ENCODE data around the gene LIN52.

DNA sequence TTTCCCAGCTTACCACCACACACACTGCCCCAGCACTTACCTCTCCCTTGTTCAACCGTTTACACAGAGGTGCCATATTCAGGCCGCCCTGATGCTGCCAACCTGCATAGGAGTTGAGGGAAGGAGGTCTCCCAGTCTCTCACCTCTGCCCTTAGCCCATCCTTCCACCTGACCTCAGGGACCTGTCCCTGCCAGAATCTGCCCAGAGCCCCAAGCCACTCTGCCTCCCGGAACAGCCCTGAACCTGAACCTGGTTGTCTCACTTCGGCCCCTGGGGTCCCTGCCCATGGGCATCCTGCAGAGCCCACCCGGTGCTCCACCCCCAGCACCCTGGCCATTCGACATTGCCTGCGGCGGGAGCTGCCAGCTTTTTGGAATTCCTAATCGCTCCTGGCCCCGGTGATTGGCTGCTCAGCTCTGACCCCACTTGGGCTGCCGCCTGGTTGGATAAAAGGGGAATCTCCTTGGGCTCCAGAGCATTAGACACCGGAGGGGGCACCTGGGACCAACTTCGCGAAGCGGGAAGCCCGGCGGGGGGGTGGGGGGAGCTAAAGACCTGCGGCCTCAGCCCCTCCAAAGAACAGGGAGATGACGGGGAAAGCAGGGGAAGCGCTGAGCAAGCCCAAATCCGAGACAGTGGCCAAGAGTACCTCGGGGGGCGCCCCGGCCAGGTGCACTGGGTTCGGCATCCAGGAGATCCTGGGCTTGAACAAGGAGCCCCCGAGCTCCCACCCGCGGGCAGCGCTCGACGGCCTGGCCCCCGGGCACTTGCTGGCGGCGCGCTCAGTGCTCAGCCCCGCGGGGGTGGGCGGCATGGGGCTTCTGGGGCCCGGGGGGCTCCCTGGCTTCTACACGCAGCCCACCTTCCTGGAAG, 154.5 kb downstream of the LIN52 start, which contains the start of gene VSX2:
- TF ChIP-seq TAF1 (IDR thresholded peaks at IDR 0.05; ENCODE audit: borderline replicate concordance, insufficient read depth, low read length) (no peak), POLR2AphosphoS5 (IDR thresholded peaks at IDR 0.05; ENCODE audit: low read depth, low read length) (no peak), SIN3A (IDR thresholded peaks at IDR 0.05; ENCODE audit: borderline replicate concordance, insufficient read depth, low read length) (no peak), FOXP2 (optimal IDR thresholded peaks at IDR 0.05; ENCODE audit: borderline replicate concordance, extremely low read depth, extremely low read length, insufficient read depth) (no peak)
- TF ChIP-seq, protein P1, sequence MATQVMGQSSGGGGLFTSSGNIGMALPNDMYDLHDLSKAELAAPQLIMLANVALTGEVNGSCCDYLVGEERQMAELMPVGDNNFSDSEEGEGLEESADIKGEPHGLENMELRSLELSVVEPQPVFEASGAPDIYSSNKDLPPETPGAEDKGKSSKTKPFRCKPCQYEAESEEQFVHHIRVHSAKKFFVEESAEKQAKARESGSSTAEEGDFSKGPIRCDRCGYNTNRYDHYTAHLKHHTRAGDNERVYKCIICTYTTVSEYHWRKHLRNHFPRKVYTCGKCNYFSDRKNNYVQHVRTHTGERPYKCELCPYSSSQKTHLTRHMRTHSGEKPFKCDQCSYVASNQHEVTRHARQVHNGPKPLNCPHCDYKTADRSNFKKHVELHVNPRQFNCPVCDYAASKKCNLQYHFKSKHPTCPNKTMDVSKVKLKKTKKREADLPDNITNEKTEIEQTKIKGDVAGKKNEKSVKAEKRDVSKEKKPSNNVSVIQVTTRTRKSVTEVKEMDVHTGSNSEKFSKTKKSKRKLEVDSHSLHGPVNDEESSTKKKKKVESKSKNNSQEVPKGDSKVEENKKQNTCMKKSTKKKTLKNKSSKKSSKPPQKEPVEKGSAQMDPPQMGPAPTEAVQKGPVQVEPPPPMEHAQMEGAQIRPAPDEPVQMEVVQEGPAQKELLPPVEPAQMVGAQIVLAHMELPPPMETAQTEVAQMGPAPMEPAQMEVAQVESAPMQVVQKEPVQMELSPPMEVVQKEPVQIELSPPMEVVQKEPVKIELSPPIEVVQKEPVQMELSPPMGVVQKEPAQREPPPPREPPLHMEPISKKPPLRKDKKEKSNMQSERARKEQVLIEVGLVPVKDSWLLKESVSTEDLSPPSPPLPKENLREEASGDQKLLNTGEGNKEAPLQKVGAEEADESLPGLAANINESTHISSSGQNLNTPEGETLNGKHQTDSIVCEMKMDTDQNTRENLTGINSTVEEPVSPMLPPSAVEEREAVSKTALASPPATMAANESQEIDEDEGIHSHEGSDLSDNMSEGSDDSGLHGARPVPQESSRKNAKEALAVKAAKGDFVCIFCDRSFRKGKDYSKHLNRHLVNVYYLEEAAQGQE (IDR thresholded peaks at IDR 0.05; ENCODE audit: insufficient read depth in 1 of 2, low read depth in 2 of 2, low read length in 2 of 2) = no peak
